ENCODE results near the gene TUBA4B. TPM values are rescaled to one million over a fixed set of nuclear protein-coding genes. Genes with fewer than 3 reads are reported as not detected.

The TUBA4B gene
- total RNA-seq, 2 experiments from 2014 or later: not detected

GRCh38 chr2:219218732-219219701, 34.0 kb upstream of the TUBA4B start, which contains the start of gene ABCB6:
TSS of gene ABCB6 (minus strand) at chr2:219218958. CDS start at chr2:219218673, 285 bp downstream.
- Mint-ChIP-seq H3K4me1 (peaks cover 24% of the 10 kb centered on the region), H3K4me3 (peak within 1 kb of the TSS; percentile 83), H3K9me3 (ENCODE audit: low read depth) (no peaks in the 10 kb centered on the region), H3K36me3 (ENCODE audit: low read depth) (peaks cover 45% of the 10 kb centered on the region), H3K27me3 (no peaks in the 10 kb centered on the region), H3K27ac (peak within 1 kb of the TSS; percentile 74)
- intact Hi-C loops (cut with DNase I, micrococcal nuclease): loop anchor here (1.0 to 2.0 kb wide), 9 partner anchors 10 to 76 kb away; partner anchors contain the start of genes ANKZF1 (in 2 of the 2), ATG9A (in 2 of the 2), DNAJB2 (in 2 of the 2) and NHEJ1 (in 2 of the 2)
- ATAC-seq (peak; percentile 89), DNase-seq (peak; percentile 94)
- ChIA-PET POLR2A (interaction anchor here (1.0 to 2.8 kb wide), 4 partner anchors 10 to 33 kb away, joined by 3 to 8 read pairs (median 4); partner anchors contain the start of genes GLB1L, STK16 and ZFAND2B), CTCF (interaction anchor here (0.6 to 3.0 kb wide), 12 partner anchors 11 to 949 kb away, joined by 3 to 15 read pairs (median 6); partner anchors contain the start of genes AAMP, ANKZF1, ATG9A and CNPPD1)

GRCh38 chr2:219219784-219220532, 33.1 kb upstream of the TUBA4B start:
- Mint-ChIP-seq H3K27me3 (no peaks in the 10 kb centered on the region), H3K9me3 (ENCODE audit: low read depth) (no peaks in the 10 kb centered on the region), H3K4me3 (no peak overlapping the region), H3K36me3 (ENCODE audit: low read depth) (peaks cover 48% of the 10 kb centered on the region), H3K27ac (no peak overlapping the region), H3K4me1 (peaks cover 24% of the 10 kb centered on the region)
- no peak for DNase-seq
- no peak for ATAC-seq
- intact Hi-C loops (cut with DNase I, micrococcal nuclease): loop anchor here (1.0 to 2.0 kb wide), 5 partner anchors 9 to 75 kb away; partner anchors contain the start of genes ANKZF1 (in 2 of the 2), ATG9A (in 2 of the 2), DNAJB2 (in 1 of the 2) and NHEJ1 (in 1 of the 2)
- ChIA-PET POLR2A (interaction anchor here (0.7 to 2.8 kb wide), 2 partner anchors 13 to 33 kb away, joined by 3 to 8 read pairs; partner anchors contain the start of genes TUBA4B and ZFAND2B), CTCF (interaction anchor here (0.7 to 2.8 kb wide), 7 partner anchors 10 to 340 kb away, joined by 3 to 15 read pairs (median 7); partner anchors contain the start of genes ANKZF1, ATG9A, CNPPD1 and NHEJ1)

- ATAC-seq (no peak), DNase-seq (no peak)
- Mint-ChIP-seq H3K9me3 (ENCODE audit: low read depth) (no peaks in the 10 kb centered on the region), H3K4me1 (peaks cover 24% of the 10 kb centered on the region), H3K27ac (no peak overlapping the region), H3K36me3 (ENCODE audit: low read depth) (peaks cover 55% of the 10 kb centered on the region), H3K4me3 (no peak overlapping the region), H3K27me3 (no peaks in the 10 kb centered on the region)
- ChIA-PET POLR2A (interaction anchor here (0.7 kb wide), 1 partner anchor 32 kb away, joined by 3 read pairs; the partner anchor contains the start of gene TUBA4B), CTCF (interaction anchor here (0.6 to 2.8 kb wide), 4 partner anchors 23 to 61 kb away, joined by 3 to 15 read pairs (median 6); partner anchors contain the start of gene NHEJ1)
- intact Hi-C loops (cut with DNase I, micrococcal nuclease): no loop called here
Measured at GRCh38 chr2:219220652-219221402, 32.2 kb upstream of the TUBA4B start.

DNA sequence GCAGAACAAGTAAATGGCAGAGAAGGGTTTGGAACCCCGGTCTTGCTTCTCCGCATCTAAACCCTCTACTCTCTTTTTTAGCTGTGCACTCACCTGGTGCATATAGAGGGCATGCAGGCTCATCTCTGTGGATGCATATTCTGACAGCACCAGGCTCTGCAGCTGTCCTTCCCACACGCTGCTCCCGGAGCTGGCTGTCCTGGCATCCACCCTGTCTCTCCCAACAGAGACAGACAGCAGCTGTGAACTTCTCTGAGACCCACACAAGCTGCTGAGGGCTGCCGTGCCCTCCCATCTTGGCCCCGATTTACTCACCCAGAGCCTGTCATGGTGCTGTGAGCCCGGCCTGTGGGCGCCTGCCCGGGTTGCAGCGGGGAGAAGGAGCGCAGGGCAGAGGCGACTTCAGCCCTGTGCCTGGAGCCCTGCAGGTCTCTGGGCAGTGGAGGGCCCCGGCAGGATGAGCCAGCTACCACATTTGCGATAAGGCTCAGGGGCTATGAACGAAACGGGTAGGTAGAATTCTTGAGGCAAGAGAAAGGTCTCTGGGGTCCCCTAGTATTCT, 31.0 kb upstream of the TUBA4B start:
- ChIA-PET CTCF (interaction anchor here (0.7 to 2.4 kb wide), 5 partner anchors 51 to 187 kb away, joined by 3 to 7 read pairs (median 5); partner anchors contain the start of gene NHEJ1), POLR2A (no interaction called here)
- intact Hi-C loops (cut with DNase I, micrococcal nuclease): no loop called here
- no peak overlapping the region for H3K27ac Mint-ChIP-seq
- no peak overlapping the region for H3K4me3 Mint-ChIP-seq
- H3K36me3 Mint-ChIP-seq (ENCODE audit: low read depth): peaks cover 57% of the 10 kb centered on the region
- DNase-seq (no peak), ATAC-seq (no peak)
- H3K9me3 Mint-ChIP-seq (ENCODE audit: low read depth): no peaks in the 10 kb centered on the region
- H3K4me1 Mint-ChIP-seq: peaks cover 23% of the 10 kb centered on the region
- no peaks in the 10 kb centered on the region for H3K27me3 Mint-ChIP-seq

DNA sequence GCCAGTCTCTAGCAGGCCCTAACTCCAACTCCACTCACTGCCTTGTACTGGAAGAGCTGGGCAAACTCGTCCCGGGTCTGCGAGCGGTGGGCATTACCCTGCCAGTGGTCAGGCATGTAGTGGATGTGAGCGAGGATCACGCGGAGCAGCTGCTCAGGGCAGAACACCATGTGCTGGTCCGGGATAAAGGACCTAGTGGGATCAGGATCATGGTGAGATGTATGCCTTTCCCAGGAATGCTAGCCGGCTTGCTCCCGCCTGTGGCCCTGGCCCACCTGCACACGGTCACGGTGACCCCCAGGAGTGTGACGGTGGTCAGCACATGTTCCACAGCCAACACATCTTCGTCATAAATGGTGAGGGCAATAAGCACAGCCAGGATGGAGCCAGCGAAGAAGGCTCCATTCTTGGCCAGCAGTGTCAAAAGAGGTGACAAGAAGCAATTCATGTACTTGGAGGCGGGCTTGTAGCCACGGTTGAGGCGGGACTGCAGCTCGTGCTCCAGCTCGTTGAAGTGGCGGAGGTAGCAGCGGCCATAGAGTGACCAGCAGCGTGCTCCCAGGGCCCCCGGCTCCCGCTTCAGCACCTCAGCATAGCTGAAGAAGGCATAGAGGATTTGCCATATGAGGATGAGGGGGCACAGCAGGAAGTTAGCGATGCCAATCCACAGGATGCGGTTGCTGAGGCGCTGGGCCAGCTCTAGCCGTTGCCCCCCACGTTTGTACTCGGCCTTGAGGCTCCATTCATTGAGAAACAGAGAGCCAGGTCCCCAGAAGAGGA, 29.0 kb upstream of the TUBA4B start:
- Mint-ChIP-seq H3K4me3 (no peak overlapping the region), H3K27me3 (no peaks in the 10 kb centered on the region), H3K36me3 (ENCODE audit: low read depth) (peaks cover 67% of the 10 kb centered on the region), H3K4me1 (peaks cover 27% of the 10 kb centered on the region), H3K27ac (no peak overlapping the region), H3K9me3 (ENCODE audit: low read depth) (no peaks in the 10 kb centered on the region)
- intact Hi-C loops (cut with DNase I, micrococcal nuclease): no loop called here
- ATAC-seq (no peak), DNase-seq (no peak)
- ChIA-PET POLR2A (no interaction called here), CTCF (interaction anchor here (1.2 kb wide), 1 partner anchor 53 kb away, joined by 4 read pairs; no protein-coding TSS in a partner anchor)

GRCh38 chr2:219225350-219225749, 27.7 kb upstream of the TUBA4B start:
- Mint-ChIP-seq H3K27ac (no peak overlapping the region), H3K4me1 (peaks cover 17% of the 10 kb centered on the region), H3K4me3 (no peak overlapping the region), H3K27me3 (no peaks in the 10 kb centered on the region), H3K36me3 (ENCODE audit: low read depth) (peaks cover 63% of the 10 kb centered on the region), H3K9me3 (ENCODE audit: low read depth) (no peaks in the 10 kb centered on the region)
- DNase-seq: no peak
- no peak for ATAC-seq
- intact Hi-C loops (cut with DNase I, micrococcal nuclease): no loop called here
- CTCF ChIA-PET: interaction anchor here (1.2 kb wide), 1 partner anchor 55 kb away, joined by 4 read pairs; no protein-coding TSS in a partner anchor
- POLR2A ChIA-PET: no interaction called here

DNA sequence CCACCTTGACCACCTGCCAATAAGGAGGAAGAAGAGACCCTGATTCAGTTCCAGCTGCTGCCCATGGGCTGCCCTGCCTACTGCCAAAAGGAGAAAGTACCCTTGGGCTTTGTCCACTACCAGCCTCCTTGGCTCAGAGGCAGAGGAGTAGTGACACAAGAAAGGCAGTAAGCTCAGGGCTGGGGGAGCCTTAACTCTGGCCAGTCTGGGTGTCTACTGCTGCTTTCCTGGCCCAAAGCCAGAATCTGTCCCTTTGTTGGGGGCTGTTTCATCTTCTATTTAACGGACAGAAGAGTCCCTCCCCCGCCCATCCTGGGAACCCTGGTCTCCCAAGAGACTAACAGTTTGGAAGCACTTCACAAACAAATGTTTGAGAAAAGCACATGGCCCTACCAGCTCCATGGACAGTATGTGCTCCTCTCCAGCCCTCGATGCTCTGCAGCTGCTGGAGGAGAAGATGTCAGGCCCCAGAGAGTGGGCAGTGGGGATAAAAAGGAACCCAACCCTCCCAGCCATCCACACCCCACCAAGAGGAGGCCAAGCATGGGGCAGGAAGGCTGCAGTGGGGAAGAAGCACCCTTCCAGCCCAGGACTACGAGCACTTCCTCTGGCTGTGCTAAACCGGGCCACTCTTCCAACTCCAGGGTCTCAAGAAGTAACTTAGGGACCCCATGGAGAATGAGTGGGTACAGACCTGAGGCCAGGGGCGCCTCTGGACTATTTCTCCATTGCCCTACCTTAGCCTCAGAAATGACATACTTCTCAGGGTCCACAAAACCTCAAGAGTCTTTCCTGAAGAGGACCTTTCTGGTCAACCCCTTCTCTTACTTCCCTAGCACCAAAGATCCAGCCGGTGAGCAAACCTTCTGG, 24.8 kb upstream of the TUBA4B start:
- Mint-ChIP-seq H3K4me3 (peak overlapping the region; percentile 84), H3K27me3 (no peaks in the 10 kb centered on the region), H3K9me3 (ENCODE audit: low read depth) (no peaks in the 10 kb centered on the region), H3K36me3 (ENCODE audit: low read depth) (peaks cover 73% of the 10 kb centered on the region), H3K27ac (peak overlapping the region; percentile 78), H3K4me1 (peaks cover 33% of the 10 kb centered on the region)
- ATAC-seq: no peak
- no peak for DNase-seq
- ChIA-PET POLR2A (interaction anchor here (1.2 to 2.3 kb wide), 3 partner anchors 22 to 25 kb away, joined by 3 to 24 read pairs (median 5); partner anchors contain the start of genes TUBA4A, TUBA4B and ZFAND2B), CTCF (interaction anchor here (0.6 to 2.5 kb wide), 5 partner anchors 21 to 140 kb away, joined by 3 to 5 read pairs (median 4); partner anchors contain the start of gene ZFAND2B)
- intact Hi-C loops (cut with DNase I, micrococcal nuclease): no loop called here

DNA sequence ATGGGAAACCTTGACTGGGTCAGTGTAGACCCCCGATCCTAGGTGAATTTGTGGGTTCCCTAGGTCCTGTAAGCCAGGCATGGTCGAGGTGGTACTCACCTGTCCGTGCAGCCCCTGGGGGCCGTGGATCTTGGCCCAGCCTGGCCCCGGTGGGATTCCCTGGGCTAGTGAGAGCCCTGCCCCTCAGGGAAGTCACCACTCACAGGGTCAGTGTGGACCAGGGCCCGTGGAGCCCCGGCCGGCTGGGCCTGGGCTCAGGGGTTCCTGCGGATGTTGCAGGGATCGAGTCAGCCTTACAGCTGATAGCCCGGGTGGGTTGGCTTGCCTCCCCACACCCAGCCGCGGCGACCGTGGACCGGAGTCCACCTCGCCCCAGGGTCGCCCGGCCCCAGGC, 24.1 kb upstream of the TUBA4B start:
- Mint-ChIP-seq H3K9me3 (ENCODE audit: low read depth) (no peaks in the 10 kb centered on the region), H3K4me3 (peak overlapping the region; percentile 98), H3K27ac (peak overlapping the region; percentile 78), H3K27me3 (no peaks in the 10 kb centered on the region), H3K36me3 (ENCODE audit: low read depth) (peaks cover 74% of the 10 kb centered on the region), H3K4me1 (peaks cover 33% of the 10 kb centered on the region)
- CTCF ChIA-PET: interaction anchor here (1.2 to 2.3 kb wide), 3 partner anchors 10 to 188 kb away, joined by 3 to 13 read pairs (median 7); partner anchors contain the start of genes ABCB6 and CFAP65
- intact Hi-C loops (cut with DNase I, micrococcal nuclease): loop anchor here (1.0 kb wide), 14 partner anchors 10 to 661 kb away; partner anchors contain the start of genes DNAJB2 (in 2 of the 2), GLB1L (in 2 of the 2), NHEJ1 (in 2 of the 2) and STK16 (in 2 of the 2)
- POLR2A ChIA-PET: interaction anchor here (1.1 to 2.3 kb wide), 6 partner anchors 16 to 50 kb away, joined by 3 to 24 read pairs (median 4); partner anchors contain the start of genes DNAJB2, GLB1L, STK16 and TUBA4A
- ATAC-seq (no peak), DNase-seq (no peak)

All from activated CD4-positive, alpha-beta T cell treated with anti-CD3 and anti-CD28 coated beads for 36 hours (primary cell).